A673 (cell line): ENCODE results near the gene LAMA2.

Experiments used
- EZH2 ChIP-seq: fragments of 200-600 bp; sonication (generic); IDR thresholded peaks from 2 replicates; pipeline ENCODE4 v1.6.1; 2017; ENCODE audit warnings: borderline replicate concordance, low read depth, mild to moderate bottlenecking, mixed read lengths, antibody characterized with exemption, low read length; ENCODE audit not compliant: poor library complexity, severe bottlenecking
- TF ChIP-seq, protein P1 (sequence below): fragments of 300-800, 200-600 bp; sonication (generic); conservative IDR thresholded peaks from 2 replicates; pipeline ENCODE4 v1.5.1; 2017; ENCODE audit warnings: low read depth, mild to moderate bottlenecking, antibody characterized with exemption, low read length, moderate library complexity, mixed read lengths

DNA sequence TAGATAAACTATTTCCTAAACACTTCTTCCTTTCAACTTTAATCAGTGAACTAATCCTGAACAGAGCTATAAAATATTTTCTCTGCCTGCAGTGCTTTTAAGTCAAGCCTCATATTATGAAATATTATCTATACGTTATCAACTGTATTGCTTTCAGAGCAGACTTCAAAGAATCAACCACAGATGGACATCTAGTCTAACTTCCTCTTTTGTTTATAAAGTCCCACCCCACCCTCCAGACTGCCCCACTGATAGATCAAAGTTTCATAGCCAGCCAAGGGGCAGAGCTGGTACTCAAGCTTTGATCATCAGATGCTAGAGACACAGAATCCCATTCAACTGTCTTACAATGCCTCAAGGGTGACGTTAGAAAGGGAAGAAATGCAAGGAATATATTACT, 308.3 kb downstream of the LAMA2 start:
- TF ChIP-seq, protein P1, sequence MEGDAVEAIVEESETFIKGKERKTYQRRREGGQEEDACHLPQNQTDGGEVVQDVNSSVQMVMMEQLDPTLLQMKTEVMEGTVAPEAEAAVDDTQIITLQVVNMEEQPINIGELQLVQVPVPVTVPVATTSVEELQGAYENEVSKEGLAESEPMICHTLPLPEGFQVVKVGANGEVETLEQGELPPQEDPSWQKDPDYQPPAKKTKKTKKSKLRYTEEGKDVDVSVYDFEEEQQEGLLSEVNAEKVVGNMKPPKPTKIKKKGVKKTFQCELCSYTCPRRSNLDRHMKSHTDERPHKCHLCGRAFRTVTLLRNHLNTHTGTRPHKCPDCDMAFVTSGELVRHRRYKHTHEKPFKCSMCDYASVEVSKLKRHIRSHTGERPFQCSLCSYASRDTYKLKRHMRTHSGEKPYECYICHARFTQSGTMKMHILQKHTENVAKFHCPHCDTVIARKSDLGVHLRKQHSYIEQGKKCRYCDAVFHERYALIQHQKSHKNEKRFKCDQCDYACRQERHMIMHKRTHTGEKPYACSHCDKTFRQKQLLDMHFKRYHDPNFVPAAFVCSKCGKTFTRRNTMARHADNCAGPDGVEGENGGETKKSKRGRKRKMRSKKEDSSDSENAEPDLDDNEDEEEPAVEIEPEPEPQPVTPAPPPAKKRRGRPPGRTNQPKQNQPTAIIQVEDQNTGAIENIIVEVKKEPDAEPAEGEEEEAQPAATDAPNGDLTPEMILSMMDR, result no peak
- no peak for TF ChIP-seq EZH2
